ENCODE measurements around the gene ABHD15.

- TF ChIP-seq SREBF2 (IDR thresholded peaks at IDR 0.05) (no peak), CTCF (IDR thresholded peaks at IDR 0.05) (no peak), POLR2A (IDR thresholded peaks at IDR 0.05; ENCODE audit: low read length) (no peak), CEBPB (IDR thresholded peaks at IDR 0.05) (no peak), PBX3 (IDR thresholded peaks at IDR 0.05) (no peak), HOXA7 (CRISPR knock-in tag; IDR thresholded peaks at IDR 0.05) (no peak)
Observed at GRCh38 chr17:29611351-29612093, 44.7 kb upstream of the ABHD15 start.

All from A549 (cell line).